ENCODE results near the gene TAS2R41.

TAS2R41 gene

GRCh38 chr7:143494622-143495021 is 16.9 kb downstream of the TAS2R41 start:
- H3K4me3 ChIP-seq (ENCODE audit: severe bottlenecking) = no peak overlapping the region
- H3K27ac ChIP-seq (ENCODE audit: poor library complexity, severe bottlenecking) = no peak overlapping the region
- ATAC-seq (ENCODE audit: low read depth) = no peak
- H3K27me3 ChIP-seq (ENCODE audit: insufficient read depth, poor library complexity, severe bottlenecking) = no peaks in the 10 kb centered on the region
- no peaks in the 10 kb centered on the region for H3K36me3 ChIP-seq (ENCODE audit: low read depth)
- DNase-seq (ENCODE audit: low spot score) = no peak
- no peak for TF ChIP-seq CTCF (IDR thresholded peaks at IDR 0.05; ENCODE audit: poor library complexity, severe bottlenecking)
- H3K9me3 ChIP-seq (ENCODE audit: severe bottlenecking) = no peaks in the 10 kb centered on the region
- H3K4me1 ChIP-seq (ENCODE audit: insufficient read depth, poor library complexity, severe bottlenecking) = no peaks in the 10 kb centered on the region

- Histone ChIP-seq H3K27me3 (ENCODE audit: insufficient read depth, poor library complexity, severe bottlenecking) (no peaks in the 10 kb centered on the region), H3K4me1 (ENCODE audit: insufficient read depth, poor library complexity, severe bottlenecking) (no peaks in the 10 kb centered on the region), H3K36me3 (ENCODE audit: low read depth) (no peaks in the 10 kb centered on the region), H3K27ac (ENCODE audit: poor library complexity, severe bottlenecking) (no peak overlapping the region), H3K9me3 (ENCODE audit: severe bottlenecking) (no peaks in the 10 kb centered on the region), H3K4me3 (ENCODE audit: severe bottlenecking) (no peak overlapping the region)
- DNase-seq (ENCODE audit: low spot score) (no peak), ATAC-seq (ENCODE audit: low read depth) (no peak)
- no peak for TF ChIP-seq CTCF (IDR thresholded peaks at IDR 0.05; ENCODE audit: poor library complexity, severe bottlenecking)
These were observed 18.2 kb downstream of the TAS2R41 start for GRCh38 chr7:143495851-143496250.

- Histone ChIP-seq H3K36me3 (ENCODE audit: low read depth) (no peaks in the 10 kb centered on the region), H3K27me3 (ENCODE audit: insufficient read depth, poor library complexity, severe bottlenecking) (no peaks in the 10 kb centered on the region), H3K4me3 (ENCODE audit: severe bottlenecking) (no peak overlapping the region), H3K4me1 (ENCODE audit: insufficient read depth, poor library complexity, severe bottlenecking) (no peaks in the 10 kb centered on the region), H3K9me3 (ENCODE audit: severe bottlenecking) (no peaks in the 10 kb centered on the region), H3K27ac (ENCODE audit: poor library complexity, severe bottlenecking) (no peak overlapping the region)
- DNase-seq (ENCODE audit: low spot score) (no peak), ATAC-seq (ENCODE audit: low read depth) (no peak)
- no peak for TF ChIP-seq CTCF (IDR thresholded peaks at IDR 0.05; ENCODE audit: poor library complexity, severe bottlenecking)
These were observed 18.6 kb downstream of the TAS2R41 start for GRCh38 chr7:143496263-143496662.

GRCh38 chr7:143497008-143497795 is 19.5 kb downstream of the TAS2R41 start:
- no peak for TF ChIP-seq CTCF (IDR thresholded peaks at IDR 0.05; ENCODE audit: poor library complexity, severe bottlenecking)
- no peak overlapping the region for H3K27ac ChIP-seq (ENCODE audit: poor library complexity, severe bottlenecking)
- ATAC-seq (ENCODE audit: low read depth) = no peak
- DNase-seq (ENCODE audit: low spot score) = no peak
- no peaks in the 10 kb centered on the region for H3K9me3 ChIP-seq (ENCODE audit: severe bottlenecking)
- no peaks in the 10 kb centered on the region for H3K4me1 ChIP-seq (ENCODE audit: insufficient read depth, poor library complexity, severe bottlenecking)
- no peak overlapping the region for H3K4me3 ChIP-seq (ENCODE audit: severe bottlenecking)
- no peaks in the 10 kb centered on the region for H3K36me3 ChIP-seq (ENCODE audit: low read depth)
- H3K27me3 ChIP-seq (ENCODE audit: insufficient read depth, poor library complexity, severe bottlenecking) = no peaks in the 10 kb centered on the region

- H3K36me3 ChIP-seq (ENCODE audit: low read depth) = no peaks in the 10 kb centered on the region
- H3K4me1 ChIP-seq (ENCODE audit: insufficient read depth, poor library complexity, severe bottlenecking) = no peaks in the 10 kb centered on the region
- peaks cover 2% of the 10 kb centered on the region for H3K9me3 ChIP-seq (ENCODE audit: severe bottlenecking)
- no peak overlapping the region for H3K4me3 ChIP-seq (ENCODE audit: severe bottlenecking)
- no peak for ATAC-seq (ENCODE audit: low read depth)
- no peak for DNase-seq (ENCODE audit: low spot score)
- no peak for TF ChIP-seq CTCF (IDR thresholded peaks at IDR 0.05; ENCODE audit: poor library complexity, severe bottlenecking)
- H3K27me3 ChIP-seq (ENCODE audit: insufficient read depth, poor library complexity, severe bottlenecking) = no peaks in the 10 kb centered on the region
- H3K27ac ChIP-seq (ENCODE audit: poor library complexity, severe bottlenecking) = no peak overlapping the region
These were observed 21.6 kb downstream of the TAS2R41 start for GRCh38 chr7:143499246-143499645.
